MM.1S (cell line): ENCODE data around the gene HDAC9.

Source experiments
- DNase-seq: peaks from one replicate; pipeline ENCODE4 v3.0.0-alpha.2; 2015
- H2AFZ ChIP-seq: fragments of 300-600 bp; sonication (generic); 2 replicates; pipeline ENCODE4 v1.6.0; 2016; ENCODE audit warnings: antibody characterized with exemption, low read length
- H3F3A ChIP-seq: fragments of 300-600 bp; sonication (generic); 2 replicates; pipeline ENCODE4 v1.6.1; 2016; ENCODE audit warnings: mild to moderate bottlenecking, antibody characterized with exemption, low read length, moderate library complexity, mixed read lengths; ENCODE audit not compliant: insufficient read depth
- H3K27ac ChIP-seq: fragments of 300-600 bp; sonication (generic); 2 replicates; pipeline ENCODE4 v1.5.1; 2016; ENCODE audit warnings: mild to moderate bottlenecking, low read length
- H3K27me3 ChIP-seq: fragments of 300-600 bp; sonication (generic); replicated peaks from 2 replicates; pipeline ENCODE4 v1.6.0; 2016; ENCODE audit warnings: low read length; ENCODE audit not compliant: insufficient read depth
- H3K36me3 ChIP-seq: fragments of 300-600 bp; sonication (generic); replicated peaks from 2 replicates; pipeline ENCODE4 v1.6.1; 2016; ENCODE audit warnings: mild to moderate bottlenecking, low read length, mixed read lengths; ENCODE audit not compliant: insufficient read depth
- H3K4me1 ChIP-seq: fragments of 300-600 bp; sonication (generic); 2 replicates; pipeline ENCODE4 v1.6.1; 2016; ENCODE audit warnings: low read length, mixed read lengths
- H3K4me2 ChIP-seq: fragments of 300-600 bp; sonication (generic); 2 replicates; pipeline ENCODE4 v1.6.0; 2016; ENCODE audit warnings: low read depth, low read length
- H3K4me3 ChIP-seq: fragments of 300-600 bp; sonication (generic); 2 replicates; pipeline ENCODE4 v1.5.1; 2016; ENCODE audit warnings: low read length, mixed read lengths
- H3K79me2 ChIP-seq: fragments of 300-600 bp; sonication (generic); 2 replicates; pipeline ENCODE4 v1.6.1; 2016; ENCODE audit warnings: mixed run types, low read length, mixed read lengths
- H3K9ac ChIP-seq: fragments of 300-600 bp; sonication (generic); 2 replicates; pipeline ENCODE4 v1.6.1; 2016; ENCODE audit warnings: low read length, mixed read lengths
- H3K9me2 ChIP-seq: fragments of 300-600 bp; sonication (generic); replicated peaks from 2 replicates; pipeline ENCODE4 v1.6.1; 2016; ENCODE audit warnings: mild to moderate bottlenecking, low read length, mixed read lengths; ENCODE audit not compliant: insufficient read depth
- H3K9me3 ChIP-seq: fragments of 300-600 bp; sonication (generic); replicated peaks from 2 replicates; pipeline ENCODE4 v1.6.1; 2016; ENCODE audit warnings: mild to moderate bottlenecking, low read length, mixed read lengths; ENCODE audit not compliant: insufficient read depth
- H4K20me1 ChIP-seq: fragments of 300-600 bp; sonication (generic); 2 replicates; pipeline ENCODE4 v1.6.1; 2016; ENCODE audit warnings: mild to moderate bottlenecking, low read length, moderate library complexity, mixed read lengths; ENCODE audit not compliant: insufficient read depth
- EZH2 ChIP-seq: fragments of 300-600 bp; sonication (generic); optimal IDR thresholded peaks from 2 replicates; pipeline ENCODE3; 2017; ENCODE audit warnings: low read depth, mild to moderate bottlenecking, antibody characterized with exemption, low read length, mixed read lengths
- EZH2phosphoT487 ChIP-seq: fragments of 300-600 bp; sonication (generic); IDR thresholded peaks from 2 replicates; pipeline ENCODE4 v1.6.1; 2018; ENCODE audit warnings: antibody characterized with exemption, low read length
- TF ChIP-seq, protein P1 (sequence below): fragments of 300-600 bp; sonication (generic); IDR thresholded peaks from 2 replicates; pipeline ENCODE4 v1.5.1; 2016; ENCODE audit warnings: antibody characterized with exemption, low read length, mixed read lengths

The HDAC9 gene

DNA sequence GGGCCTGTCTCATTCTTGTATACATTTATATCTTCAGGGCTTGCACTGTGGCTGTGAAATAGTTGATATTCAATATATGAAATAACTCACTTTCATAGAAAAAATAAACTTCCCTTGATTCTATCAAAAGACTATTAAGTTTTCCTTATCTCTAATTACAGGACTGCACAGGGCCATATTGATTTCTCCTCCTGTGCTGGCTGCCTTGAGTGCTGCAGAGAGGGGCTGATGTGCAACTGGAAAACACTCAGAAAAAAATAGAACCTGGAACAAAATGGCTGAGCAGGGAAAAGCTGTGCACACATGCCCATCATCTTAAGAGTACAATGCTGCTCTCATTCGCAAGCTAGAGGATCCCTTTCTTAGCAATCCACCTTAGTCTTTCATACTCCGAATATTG lies 5.9 kb upstream of the HDAC9 start:
- no peaks in the 10 kb centered on the region for H3K9me2 ChIP-seq
- H3K27me3 ChIP-seq: no peaks in the 10 kb centered on the region
- H3K4me1 ChIP-seq: peaks cover 6% of the 10 kb centered on the region
- no peak overlapping the region for H3K4me2 ChIP-seq
- DNase-seq: no peak
- H3K9ac ChIP-seq: no peak overlapping the region
- no peak overlapping the region for H3K27ac ChIP-seq
- TF ChIP-seq, protein P1, sequence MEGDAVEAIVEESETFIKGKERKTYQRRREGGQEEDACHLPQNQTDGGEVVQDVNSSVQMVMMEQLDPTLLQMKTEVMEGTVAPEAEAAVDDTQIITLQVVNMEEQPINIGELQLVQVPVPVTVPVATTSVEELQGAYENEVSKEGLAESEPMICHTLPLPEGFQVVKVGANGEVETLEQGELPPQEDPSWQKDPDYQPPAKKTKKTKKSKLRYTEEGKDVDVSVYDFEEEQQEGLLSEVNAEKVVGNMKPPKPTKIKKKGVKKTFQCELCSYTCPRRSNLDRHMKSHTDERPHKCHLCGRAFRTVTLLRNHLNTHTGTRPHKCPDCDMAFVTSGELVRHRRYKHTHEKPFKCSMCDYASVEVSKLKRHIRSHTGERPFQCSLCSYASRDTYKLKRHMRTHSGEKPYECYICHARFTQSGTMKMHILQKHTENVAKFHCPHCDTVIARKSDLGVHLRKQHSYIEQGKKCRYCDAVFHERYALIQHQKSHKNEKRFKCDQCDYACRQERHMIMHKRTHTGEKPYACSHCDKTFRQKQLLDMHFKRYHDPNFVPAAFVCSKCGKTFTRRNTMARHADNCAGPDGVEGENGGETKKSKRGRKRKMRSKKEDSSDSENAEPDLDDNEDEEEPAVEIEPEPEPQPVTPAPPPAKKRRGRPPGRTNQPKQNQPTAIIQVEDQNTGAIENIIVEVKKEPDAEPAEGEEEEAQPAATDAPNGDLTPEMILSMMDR: no peak
- TF ChIP-seq EZH2phosphoT487: no peak
- no peak for TF ChIP-seq EZH2
- no peak overlapping the region for H2AFZ ChIP-seq
- H3K4me3 ChIP-seq: no peak overlapping the region
- H3K9me3 ChIP-seq: no peaks in the 10 kb centered on the region
- H3K79me2 ChIP-seq: no peaks in the 10 kb centered on the region
- H3F3A ChIP-seq: peaks cover 2% of the 10 kb centered on the region; the same call in 1 of the 2 replicates
- H3K36me3 ChIP-seq: no peaks in the 10 kb centered on the region
- no peaks in the 10 kb centered on the region for H4K20me1 ChIP-seq

DNA sequence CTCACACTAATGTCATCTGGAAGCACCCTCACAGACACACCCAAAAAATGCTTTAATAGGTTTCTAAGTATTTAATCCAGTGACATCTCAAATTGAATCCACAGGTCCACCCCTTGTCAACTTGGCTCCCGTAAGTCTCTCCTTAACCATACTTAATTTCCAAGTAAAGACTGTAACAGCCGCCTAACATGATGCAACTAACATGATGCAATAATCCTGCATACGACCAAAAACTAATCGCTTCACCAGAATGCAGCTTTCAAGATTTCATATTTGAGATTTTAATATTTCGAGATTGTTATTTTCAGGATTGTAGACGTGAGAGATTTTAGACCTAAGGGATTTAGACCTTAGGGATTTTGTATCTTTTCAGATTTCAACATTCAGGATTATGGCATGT lies 3.7 kb upstream of the HDAC9 start:
- peaks cover 12% of the 10 kb centered on the region for H3K79me2 ChIP-seq
- DNase-seq: no peak
- H3K27me3 ChIP-seq: no peaks in the 10 kb centered on the region
- TF ChIP-seq, protein P1: no peak
- TF ChIP-seq EZH2 (no peak), EZH2phosphoT487 (no peak)
- H3K36me3 ChIP-seq: no peaks in the 10 kb centered on the region
- no peaks in the 10 kb centered on the region for H3K9me2 ChIP-seq
- no peaks in the 10 kb centered on the region for H3K9me3 ChIP-seq
- no peak overlapping the region for H3K9ac ChIP-seq
- no peak overlapping the region for H3K4me3 ChIP-seq
- H3K4me2 ChIP-seq: no peak overlapping the region
- H3F3A ChIP-seq: peaks cover 21% of the 10 kb centered on the region
- peaks cover 6% of the 10 kb centered on the region for H3K4me1 ChIP-seq
- H4K20me1 ChIP-seq: no peaks in the 10 kb centered on the region
- H3K27ac ChIP-seq: no peak overlapping the region
- no peak overlapping the region for H2AFZ ChIP-seq

DNA sequence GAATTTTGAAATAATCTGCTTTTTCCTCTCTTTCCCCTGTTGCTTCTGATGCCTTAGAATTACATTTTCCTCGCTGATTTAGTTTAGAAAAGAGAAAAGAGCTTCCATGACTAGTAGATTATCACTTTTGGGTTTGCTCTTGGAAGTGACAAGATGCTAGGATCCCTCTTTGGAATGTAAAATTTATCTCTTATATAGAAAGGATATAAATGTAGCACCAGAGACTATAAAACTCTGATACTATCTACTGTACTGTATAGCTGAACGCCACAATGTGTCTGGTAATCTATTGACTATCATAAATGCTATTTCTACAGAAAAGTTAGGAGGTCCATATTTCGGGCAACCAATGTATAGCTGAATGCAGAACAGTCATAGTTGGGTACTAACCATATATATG lies 1.1 kb upstream of the HDAC9 start:
- H3K9me3 ChIP-seq: no peaks in the 10 kb centered on the region
- no peak for TF ChIP-seq EZH2
- TF ChIP-seq EZH2phosphoT487: no peak
- TF ChIP-seq, protein P1: no peak

More for the DNA sequence above, 1.1 kb upstream of the HDAC9 start:
- Histone ChIP-seq H3K4me1 (peaks cover 7% of the 10 kb centered on the region), H2AFZ (peak overlapping the region; percentile 49; the same call in 1 of the 2 replicates), H3K4me3 (peak overlapping the region; percentile 83), H4K20me1 (no peaks in the 10 kb centered on the region), H3K79me2 (peaks cover 37% of the 10 kb centered on the region), H3K27ac (peak overlapping the region; percentile 85; the same call in 1 of the 2 replicates), H3F3A (peaks cover 21% of the 10 kb centered on the region), H3K27me3 (no peaks in the 10 kb centered on the region), H3K36me3 (no peaks in the 10 kb centered on the region), H3K9ac (peak overlapping the region; percentile 80; the same call in 1 of the 2 replicates), H3K9me2 (no peaks in the 10 kb centered on the region), H3K4me2 (peak overlapping the region; percentile 69)
- DNase-seq: no peak
